Right lobe of liver (tissue), 6 donors: ENCODE results near the gene PRM1. TPM values are rescaled to one million over a fixed set of nuclear protein-coding genes. Genes with fewer than 3 reads are reported as not detected.

Experiments used
- ATAC-seq, 4 donors: fragments of 200-7000 bp; cut with Tn5 transposase; one replicate each; pipeline ENCODE4 v1.9.1; 2020; ENCODE audit warnings: mild to moderate bottlenecking in 4 of 4, moderate library complexity in 4 of 4
- DNase-seq, 3 donors: peaks; one replicate each; pipeline ENCODE4 v3.0.0-alpha.2; 2020
- H3K27ac ChIP-seq, 3 donors: fragments of 200-600 bp; one replicate each; pipeline ENCODE4 v1.8.0; 2022
- H3K27me3 ChIP-seq, 2 donors: fragments of 200-600 bp; one replicate each; pipeline ENCODE4 v1.8.0; 2022
- H3K36me3 ChIP-seq, 4 donors: fragments of 200-600 bp; sonication (generic) in 1 of 4; one replicate each; pipeline versions ENCODE4 v1.5.1 to v1.8.0; 2017 to 2022; ENCODE audit warnings: control low read depth in 1 of 4
- H3K4me1 ChIP-seq, 4 donors: fragments of 200-600 bp; sonication (generic) in 1 of 4; one replicate each; pipeline versions ENCODE4 v1.5.1 to v1.8.0; 2017 to 2022; ENCODE audit warnings: control low read depth in 1 of 4
- H3K4me3 ChIP-seq, 3 donors: fragments of 200-600 bp; one replicate each; pipeline ENCODE4 v1.8.0; 2022
- H3K9me3 ChIP-seq, 4 donors: fragments of 200-600 bp; sonication (generic) in 1 of 4; one replicate each; pipeline versions ENCODE4 v1.5.1 to v1.8.0; 2017 to 2022; ENCODE audit warnings: control low read depth in 1 of 4
- CTCF ChIP-seq, 4 donors: fragments of 200-600 bp in 3 of 4; fragments of 450-650 bp in 1 of 4; IDR thresholded peaks; one replicate each; pipeline versions ENCODE4 v1.5.1 to v1.8.0; 2016 to 2022; ENCODE audit warnings: antibody characterized with exemption in 4 of 4, mild to moderate bottlenecking in 2 of 4
- POLR2A ChIP-seq: fragments of 450-650 bp; IDR thresholded peaks from one replicate; pipeline ENCODE4 v1.6.1; 2017; ENCODE audit warnings: antibody characterized with exemption, mild to moderate bottlenecking
- WGBS: methylation state at CpG from one replicate; pipeline ENCODE4 v1.1.6; 2018; ENCODE audit warnings: low coverage, low lambda C conversion rate; ENCODE audit not compliant: insufficient coverage; ENCODE audit errors: missing lambda C conversion rate; 5-methylcytosine and 5-hydroxymethylcytosine counted together
- intact Hi-C, 2 donors: fragments of 100-400 bp; cut with DNase I; formaldehyde crosslinking; loops; one replicate each; pipeline versions ENCODE4 v1.11.2 to v1.14.1; 2022
- total RNA-seq, 6 experiments: library from RNA; depleted of rRNA in 2 of 6; stranded (reverse); fragments of >200 nt in 2 of 6; fragmentation: NEBNext Ultra II Directional in 3 of 6; extraction: Animal tissue kit (Norgen Biotek cat#: 25700) in 3 of 6; gene quantifications; one replicate each; pipeline versions ENCODE4 v1.1.0 to v1.2.4, GENCODE V29; 2016 to 2023
- donor health status: DM: no; HTN: yes; CAD: no.
- donor health status: DM: no; HTN: no; CAD: no.
- donor health status: DM: no; HTN: no; CAD: no.
- donor health status: DM: no; HTN: yes; CAD: no.
- donor health status: DM: no; HTN: yes; CAD: no.

The PRM1 gene
- total RNA-seq, 6 experiments from 2014 or later = not detected

- Histone ChIP-seq H3K4me3 (no peak overlapping the region), H3K9me3 (no peaks in the 10 kb centered on the region), H3K36me3 (no peaks in the 10 kb centered on the region), H3K27ac (no peak overlapping the region), H3K27me3 (no peaks in the 10 kb centered on the region), H3K4me1 (no peaks in the 10 kb centered on the region)
- TF ChIP-seq CTCF (IDR thresholded peaks at IDR 0.05) (no peak), POLR2A (no peak)
- intact Hi-C loops = no loop called here
- ATAC-seq = peak in 2 of 4 donors; percentile 10 to 18
- no peak for DNase-seq
- WGBS = 18% methylated on average over 3 of the region's 10 CpGs
These were observed 44.4 kb upstream of the PRM1 start for GRCh38 chr16:11325404-11326083.

- ATAC-seq = no peak
- no peaks in the 10 kb centered on the region for H3K36me3 ChIP-seq
These were observed 42.6 kb upstream of the PRM1 start for GRCh38 chr16:11323551-11324336.

GRCh38 chr16:11322823-11323222, 41.7 kb upstream of the PRM1 start:
- no peaks in the 10 kb centered on the region for H3K9me3 ChIP-seq
- no peak overlapping the region for H3K27ac ChIP-seq
- no peak for ATAC-seq
- intact Hi-C loops = no loop called here
- H3K4me3 ChIP-seq = no peak overlapping the region
- DNase-seq = no peak
- no peaks in the 10 kb centered on the region for H3K4me1 ChIP-seq
- no peaks in the 10 kb centered on the region for H3K27me3 ChIP-seq
- TF ChIP-seq POLR2A (no peak), CTCF (IDR thresholded peaks at IDR 0.05) (no peak)
- H3K36me3 ChIP-seq = no peaks in the 10 kb centered on the region
- WGBS = 67% methylated on average over 3 of the region's 3 CpGs

More at GRCh38 chr16:11323551-11324336, 42.6 kb upstream of the PRM1 start:
- no peak for TF ChIP-seq POLR2A
- TF ChIP-seq CTCF (IDR thresholded peaks at IDR 0.05) = no peak
- no peak overlapping the region for H3K4me3 ChIP-seq
- WGBS = 78% methylated on average over 3 of the region's 11 CpGs
- no peaks in the 10 kb centered on the region for H3K9me3 ChIP-seq
- no peaks in the 10 kb centered on the region for H3K4me1 ChIP-seq
- H3K27ac ChIP-seq = no peak overlapping the region
- intact Hi-C loops = no loop called here
- DNase-seq = no peak
- no peaks in the 10 kb centered on the region for H3K27me3 ChIP-seq

GRCh38 chr16:11321662-11322061, 40.5 kb upstream of the PRM1 start:
- Histone ChIP-seq H3K36me3 (no peaks in the 10 kb centered on the region), H3K4me3 (no peak overlapping the region), H3K27ac (no peak overlapping the region), H3K9me3 (no peaks in the 10 kb centered on the region), H3K4me1 (no peaks in the 10 kb centered on the region), H3K27me3 (no peaks in the 10 kb centered on the region)
- no peak for ATAC-seq
- WGBS = 33% methylated on average over 3 of the region's 5 CpGs
- no peak for TF ChIP-seq CTCF (IDR thresholded peaks at IDR 0.05)
- TF ChIP-seq POLR2A = no peak
- intact Hi-C loops = no loop called here
- DNase-seq = no peak
